IPS-20b (cell line): ENCODE measurements around the gene C1QTNF7.

Source experiments
- H3K27ac ChIP-seq: one replicate; pipeline ENCODE4 v1.5.1; 2013; ENCODE audit warnings: low read length
- H3K27me3 ChIP-seq: 2 replicates; pipeline ENCODE4 v1.6.1; 2013; ENCODE audit warnings: mild to moderate bottlenecking, low read length, inconsistent platforms; ENCODE audit not compliant: insufficient read depth
- H3K36me3 ChIP-seq: 2 replicates; pipeline ENCODE4 v1.6.1; 2013; ENCODE audit warnings: low read depth, mild to moderate bottlenecking, inconsistent platforms, low read length, moderate library complexity; ENCODE audit not compliant: insufficient read depth
- H3K4me1 ChIP-seq: 2 replicates; pipeline ENCODE4 v1.6.1; 2013; ENCODE audit warnings: mild to moderate bottlenecking, control low read depth, inconsistent platforms, low read length, moderate library complexity; ENCODE audit not compliant: insufficient read depth
- H3K4me3 ChIP-seq: 2 replicates; pipeline ENCODE4 v1.5.1; 2013; ENCODE audit warnings: mild to moderate bottlenecking, low read length, inconsistent platforms
- H3K9ac ChIP-seq: 2 replicates; pipeline ENCODE4 v1.6.1; 2013; ENCODE audit warnings: low read depth, mild to moderate bottlenecking, inconsistent platforms, low read length, moderate library complexity
- H3K9me3 ChIP-seq: 2 replicates; pipeline ENCODE4 v1.6.1; 2013; ENCODE audit warnings: mild to moderate bottlenecking, low read depth, low read length, inconsistent platforms; ENCODE audit not compliant: insufficient read depth

C1QTNF7 gene

DNA sequence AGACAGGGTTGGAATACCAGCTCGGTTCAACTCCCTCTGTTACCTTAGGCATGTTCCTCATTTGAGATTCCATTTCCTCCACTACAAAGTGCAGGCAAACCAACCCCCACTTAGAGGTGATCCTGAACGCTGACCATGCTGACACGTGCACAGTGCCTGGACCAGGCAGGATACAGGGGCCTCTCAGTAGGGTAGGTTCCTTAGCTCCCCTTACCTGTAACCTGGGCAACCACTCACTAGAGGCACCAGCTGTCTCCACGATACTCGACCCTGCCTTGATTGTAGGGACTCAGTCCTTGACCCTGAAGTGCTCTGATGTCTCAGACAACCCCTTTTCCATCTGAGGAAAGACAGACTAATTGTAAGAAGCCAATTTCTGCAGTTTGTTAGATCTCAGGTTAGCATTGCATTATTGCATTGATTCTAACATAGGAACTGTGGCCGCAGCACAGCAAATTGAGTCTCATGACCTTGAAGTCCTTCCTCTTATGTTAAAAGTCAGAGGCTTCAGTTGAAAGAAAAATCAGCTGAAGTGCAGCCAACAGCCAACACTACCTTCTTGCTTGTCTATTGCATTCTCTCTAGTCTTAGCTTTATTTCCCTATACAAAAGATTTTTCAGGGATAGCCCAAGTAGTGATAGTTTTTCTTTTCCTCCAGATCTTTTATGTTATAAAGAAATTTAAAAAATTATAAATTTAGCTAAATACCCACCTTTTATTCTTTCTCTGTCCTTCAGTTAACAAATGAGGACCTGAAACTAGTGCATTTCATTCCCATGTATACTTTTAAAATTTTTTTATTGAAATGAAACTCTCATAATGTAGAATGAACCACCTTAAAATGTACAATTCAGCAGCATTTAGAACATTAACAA lies 11.2 kb upstream of the C1QTNF7 start:
- no peak overlapping the region for H3K9ac ChIP-seq
- no peaks in the 10 kb centered on the region for H3K9me3 ChIP-seq
- no peaks in the 10 kb centered on the region for H3K4me1 ChIP-seq
- no peak overlapping the region for H3K4me3 ChIP-seq
- H3K27ac ChIP-seq: no peak overlapping the region
- H3K27me3 ChIP-seq: no peaks in the 10 kb centered on the region
- H3K36me3 ChIP-seq: no peaks in the 10 kb centered on the region

DNA sequence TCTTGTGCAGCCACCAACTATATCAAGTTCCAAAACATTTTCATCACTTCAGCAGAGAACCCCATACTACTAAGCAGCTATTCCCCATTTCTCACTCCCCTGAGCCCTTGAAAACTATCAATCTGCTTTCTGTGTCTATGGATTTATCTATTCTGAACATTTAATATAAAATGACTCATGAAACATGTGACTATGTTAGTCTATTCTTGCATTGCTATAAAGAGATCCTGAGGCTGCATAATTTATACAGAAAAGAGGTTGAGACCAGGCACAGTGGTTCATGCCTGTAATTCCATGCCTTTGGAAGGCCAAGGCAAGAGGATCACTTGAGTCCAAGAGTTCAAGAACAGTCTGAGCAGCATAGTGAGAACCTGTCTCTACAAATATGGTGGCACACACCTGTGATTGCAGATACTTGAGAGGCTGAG lies 10.6 kb upstream of the C1QTNF7 start:
- Histone ChIP-seq H3K27me3 (no peaks in the 10 kb centered on the region), H3K9ac (no peak overlapping the region), H3K36me3 (no peaks in the 10 kb centered on the region), H3K9me3 (no peaks in the 10 kb centered on the region), H3K4me1 (no peaks in the 10 kb centered on the region), H3K4me3 (no peak overlapping the region), H3K27ac (no peak overlapping the region)

DNA sequence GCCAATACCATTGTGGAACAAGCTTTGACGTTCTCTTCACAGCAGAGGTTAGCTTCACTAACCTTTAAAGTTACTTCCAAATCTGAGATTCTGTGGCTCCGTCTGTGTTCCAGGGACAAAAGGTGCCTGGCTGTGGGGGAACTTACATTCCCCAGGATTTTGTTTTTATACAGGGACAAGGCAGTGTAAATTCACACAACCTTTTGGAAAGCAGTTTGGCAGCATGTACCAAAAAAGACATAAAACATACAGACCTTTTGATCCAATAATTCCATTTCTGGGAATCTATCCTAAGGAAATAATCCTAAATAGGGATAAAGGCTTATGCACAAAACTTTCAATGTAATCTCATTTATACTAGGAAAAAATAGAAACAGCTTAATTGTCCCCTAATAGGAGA lies 8.9 kb upstream of the C1QTNF7 start:
- Histone ChIP-seq H3K9ac (no peak overlapping the region), H3K4me1 (no peaks in the 10 kb centered on the region), H3K27me3 (no peaks in the 10 kb centered on the region), H3K4me3 (no peak overlapping the region), H3K36me3 (no peaks in the 10 kb centered on the region), H3K9me3 (no peaks in the 10 kb centered on the region), H3K27ac (no peak overlapping the region)

DNA sequence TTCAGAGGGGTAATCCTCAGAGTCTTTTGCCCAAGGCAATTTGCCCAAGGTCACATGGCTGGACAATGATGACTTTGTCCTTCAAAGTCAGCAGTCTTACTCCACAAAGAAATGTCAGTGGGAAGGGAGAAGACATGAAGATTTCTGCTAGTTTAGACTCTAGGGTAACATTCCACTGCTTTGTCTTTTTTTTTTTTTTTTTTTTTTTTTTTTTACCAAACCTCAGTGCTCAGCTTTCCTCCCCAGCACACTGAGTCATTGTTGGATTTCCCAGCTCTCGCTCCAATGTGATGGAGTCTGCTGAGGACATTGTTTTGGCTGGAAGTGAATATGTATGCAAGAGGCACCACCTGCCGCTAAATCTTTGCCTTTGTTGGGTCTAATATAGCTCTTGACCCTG lies 7.2 kb upstream of the C1QTNF7 start:
- Histone ChIP-seq H3K36me3 (no peaks in the 10 kb centered on the region), H3K4me3 (no peak overlapping the region), H3K4me1 (no peaks in the 10 kb centered on the region)

DNA sequence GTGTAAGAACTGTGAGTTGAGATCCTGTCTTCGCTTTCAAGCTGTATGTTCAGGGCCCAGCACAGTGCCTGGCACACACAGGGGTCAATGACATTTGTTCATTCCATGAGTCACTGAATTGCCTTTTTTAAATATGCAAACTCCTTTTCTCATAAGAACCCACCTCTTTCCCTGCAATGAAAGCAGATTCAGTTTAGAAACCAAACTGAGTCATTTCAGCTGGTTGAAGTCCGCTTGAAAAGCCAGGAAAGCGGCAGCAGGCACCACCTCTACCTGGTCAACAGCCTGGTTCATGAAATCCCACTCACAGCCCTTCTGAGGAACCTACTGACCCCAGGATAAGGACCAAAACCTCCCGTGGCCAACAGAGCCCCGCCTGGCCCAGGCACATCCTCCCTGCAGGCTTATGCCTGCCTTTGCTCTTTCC lies 4.5 kb upstream of the C1QTNF7 start:
- H3K27ac ChIP-seq: no peak overlapping the region
- H3K9me3 ChIP-seq: no peaks in the 10 kb centered on the region
- H3K36me3 ChIP-seq: no peaks in the 10 kb centered on the region
- no peaks in the 10 kb centered on the region for H3K27me3 ChIP-seq
- no peak overlapping the region for H3K9ac ChIP-seq
- H3K4me1 ChIP-seq: no peaks in the 10 kb centered on the region
- H3K4me3 ChIP-seq: no peak overlapping the region

More for the DNA sequence above, 7.2 kb upstream of the C1QTNF7 start:
- no peaks in the 10 kb centered on the region for H3K27me3 ChIP-seq
- H3K9me3 ChIP-seq: no peaks in the 10 kb centered on the region
- no peak overlapping the region for H3K9ac ChIP-seq
- H3K27ac ChIP-seq: no peak overlapping the region

DNA sequence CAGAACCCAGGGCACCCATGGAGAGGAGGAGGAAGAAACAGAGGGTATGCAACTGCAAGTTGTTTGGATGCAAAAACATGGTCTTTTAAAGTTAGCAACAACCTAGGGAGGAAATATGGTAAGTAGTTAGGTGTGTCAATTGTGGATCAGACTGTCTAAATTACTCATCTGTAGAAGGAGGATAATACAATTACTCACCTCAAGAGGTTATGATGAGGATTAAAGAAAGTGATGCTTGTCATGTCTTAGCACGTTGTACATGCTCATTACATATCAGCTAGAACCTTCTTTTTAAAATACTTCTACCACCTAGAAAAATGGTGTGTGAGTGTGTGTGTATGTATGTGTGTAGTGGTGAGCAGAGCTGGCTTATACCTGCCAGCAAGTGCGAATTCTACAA lies 2.3 kb upstream of the C1QTNF7 start:
- Histone ChIP-seq H3K9me3 (no peaks in the 10 kb centered on the region), H3K27me3 (no peaks in the 10 kb centered on the region), H3K4me3 (no peak overlapping the region), H3K9ac (no peak overlapping the region), H3K36me3 (no peaks in the 10 kb centered on the region), H3K4me1 (no peaks in the 10 kb centered on the region), H3K27ac (no peak overlapping the region)

DNA sequence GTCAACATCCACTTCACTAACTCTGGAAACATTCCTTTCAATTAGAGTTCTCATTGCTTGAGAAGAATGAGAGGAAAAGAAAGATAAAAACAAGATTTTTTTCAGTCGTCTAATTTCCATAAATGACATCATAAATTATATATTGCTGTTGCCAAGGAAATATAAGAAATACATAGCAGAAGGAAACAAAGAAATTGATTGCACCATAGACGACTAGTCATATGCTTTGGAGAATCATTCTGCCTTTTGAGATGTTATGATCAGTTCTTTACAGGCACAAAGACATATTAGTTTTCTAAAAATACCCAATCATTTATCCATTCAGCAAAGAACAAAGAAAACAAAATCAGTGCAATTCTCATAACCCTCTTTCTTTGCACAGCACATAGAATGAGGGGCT lies 672 bp upstream of the C1QTNF7 start:
- H3K4me3 ChIP-seq: no peak overlapping the region
- no peaks in the 10 kb centered on the region for H3K4me1 ChIP-seq
- H3K36me3 ChIP-seq: no peaks in the 10 kb centered on the region
- H3K27ac ChIP-seq: no peak overlapping the region
- H3K9ac ChIP-seq: no peak overlapping the region
- H3K27me3 ChIP-seq: no peaks in the 10 kb centered on the region
- H3K9me3 ChIP-seq: no peaks in the 10 kb centered on the region

DNA sequence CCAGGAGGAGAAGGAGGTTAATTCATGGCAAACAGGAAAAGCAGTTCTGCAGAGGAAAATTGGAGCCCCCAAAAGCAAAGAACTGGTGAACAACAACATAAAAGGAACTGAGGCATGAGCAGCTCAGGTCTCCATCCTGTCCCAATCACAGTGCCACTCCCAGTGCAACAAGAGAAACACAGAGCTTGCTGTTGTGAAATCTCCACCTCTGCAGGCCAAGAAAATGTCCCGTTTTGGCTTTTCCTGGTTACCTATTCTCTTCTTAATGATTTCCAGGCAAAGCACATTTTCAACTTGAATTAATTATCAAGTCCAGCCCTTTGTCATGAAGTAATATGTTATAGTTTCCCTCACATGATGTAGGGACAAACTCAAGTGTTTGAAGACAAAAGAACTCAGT lies 778 bp downstream of the C1QTNF7 start:
- H3K27ac ChIP-seq: no peak overlapping the region
- H3K4me1 ChIP-seq: no peaks in the 10 kb centered on the region
- H3K9me3 ChIP-seq: no peaks in the 10 kb centered on the region
- H3K27me3 ChIP-seq: no peaks in the 10 kb centered on the region
- no peak overlapping the region for H3K9ac ChIP-seq
- H3K4me3 ChIP-seq: no peak overlapping the region
- no peaks in the 10 kb centered on the region for H3K36me3 ChIP-seq

DNA sequence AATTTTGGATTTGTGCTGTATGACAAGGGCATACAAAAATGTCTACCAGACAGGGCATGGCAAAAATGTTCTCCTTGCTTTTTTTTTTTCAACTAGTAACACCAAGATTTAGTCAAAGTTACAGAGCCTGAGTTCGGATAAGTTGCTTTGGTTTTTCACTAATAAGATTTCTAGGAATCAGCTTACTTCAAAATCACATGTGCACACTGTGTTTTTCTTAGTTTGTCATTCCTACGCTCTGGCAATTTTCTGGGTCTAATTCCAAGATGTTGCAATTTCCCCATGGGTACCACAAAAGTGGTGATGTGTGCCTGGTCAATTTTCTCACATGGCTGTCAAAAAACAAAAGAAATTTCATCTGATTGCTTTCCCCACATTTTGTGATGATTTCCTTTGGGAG lies 6.3 kb downstream of the C1QTNF7 start:
- H3K4me1 ChIP-seq: no peaks in the 10 kb centered on the region
- no peak overlapping the region for H3K27ac ChIP-seq
- no peaks in the 10 kb centered on the region for H3K27me3 ChIP-seq
- H3K9ac ChIP-seq: no peak overlapping the region
- H3K4me3 ChIP-seq: no peak overlapping the region
- no peaks in the 10 kb centered on the region for H3K36me3 ChIP-seq
- no peaks in the 10 kb centered on the region for H3K9me3 ChIP-seq

DNA sequence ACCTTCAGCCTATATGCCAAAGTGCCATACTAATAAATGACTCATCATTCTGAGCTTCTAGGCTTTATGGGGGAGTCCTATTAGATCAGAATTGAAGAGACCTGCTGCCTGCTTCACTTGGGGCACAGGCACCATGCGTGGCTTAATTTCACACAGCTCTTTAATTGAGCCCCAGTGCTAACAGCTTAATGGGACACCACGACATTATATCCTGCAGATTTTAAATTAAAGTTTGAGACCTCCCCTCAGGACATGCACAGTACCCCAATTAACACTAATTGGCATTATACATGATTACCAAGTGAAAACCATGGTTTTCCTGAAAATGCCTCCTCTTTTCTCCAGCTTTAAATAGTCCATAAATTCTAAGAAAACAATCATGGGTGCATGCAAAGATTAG lies 6.8 kb downstream of the C1QTNF7 start:
- Histone ChIP-seq H3K27me3 (no peaks in the 10 kb centered on the region), H3K4me3 (no peak overlapping the region), H3K9me3 (no peaks in the 10 kb centered on the region), H3K9ac (no peak overlapping the region), H3K27ac (no peak overlapping the region), H3K36me3 (no peaks in the 10 kb centered on the region), H3K4me1 (no peaks in the 10 kb centered on the region)

DNA sequence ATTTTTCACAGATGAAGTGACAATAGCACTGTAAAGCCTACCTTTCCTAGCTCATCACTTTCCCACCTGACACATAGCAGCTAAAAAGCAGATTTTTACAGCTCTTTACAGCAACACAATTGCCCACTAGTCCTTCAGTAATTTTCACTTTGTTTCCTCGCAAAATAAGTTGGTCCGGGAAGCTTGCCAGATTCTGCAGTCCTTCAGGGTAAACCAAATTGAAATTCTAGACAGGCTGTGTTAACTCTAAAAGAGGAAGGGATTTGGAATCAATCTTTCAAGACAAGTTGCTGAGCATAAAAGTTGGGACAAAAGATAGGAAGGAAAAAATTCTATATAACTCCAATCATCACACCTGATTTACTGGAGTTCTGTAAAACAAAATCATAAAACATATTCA lies 8.7 kb downstream of the C1QTNF7 start:
- H3K4me3 ChIP-seq: no peak overlapping the region
- H3K27me3 ChIP-seq: no peaks in the 10 kb centered on the region
- H3K9me3 ChIP-seq: no peaks in the 10 kb centered on the region
- no peaks in the 10 kb centered on the region for H3K4me1 ChIP-seq
- no peak overlapping the region for H3K27ac ChIP-seq
- no peaks in the 10 kb centered on the region for H3K36me3 ChIP-seq
- H3K9ac ChIP-seq: no peak overlapping the region

DNA sequence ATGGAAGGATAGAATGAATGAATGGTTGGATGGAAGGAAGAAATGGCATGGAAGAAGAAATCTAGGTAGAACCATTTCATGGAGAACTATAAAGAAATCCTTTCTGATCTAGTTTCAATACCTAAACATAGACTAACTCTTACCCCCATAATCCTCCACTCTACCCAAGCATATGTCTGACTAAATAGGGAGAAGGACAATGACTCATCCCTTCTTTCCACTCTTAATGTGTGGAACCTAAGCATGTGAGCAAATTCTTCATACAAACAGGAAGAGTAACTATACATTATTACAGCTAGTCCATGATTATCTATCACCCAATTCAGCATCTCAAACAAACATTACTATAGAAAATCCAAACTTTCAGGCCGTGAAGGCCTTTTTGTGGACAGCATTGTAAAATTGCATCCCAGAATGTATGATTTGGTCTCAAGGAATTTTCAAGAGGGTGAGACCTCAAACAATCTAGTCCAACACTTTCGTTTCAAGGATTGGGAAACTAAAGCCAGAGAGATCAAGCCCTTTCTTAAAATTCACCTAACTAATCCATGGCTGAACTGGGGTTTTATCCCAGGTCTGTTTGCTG lies 11.2 kb downstream of the C1QTNF7 start:
- no peak overlapping the region for H3K9ac ChIP-seq
- no peak overlapping the region for H3K27ac ChIP-seq
- H3K27me3 ChIP-seq: no peaks in the 10 kb centered on the region
- no peak overlapping the region for H3K4me3 ChIP-seq
- H3K9me3 ChIP-seq: no peaks in the 10 kb centered on the region
- no peaks in the 10 kb centered on the region for H3K36me3 ChIP-seq
- H3K4me1 ChIP-seq: no peaks in the 10 kb centered on the region
